Left hindlimb (tissue), 1 donor: Measurements from ENCODE around the gene DIPK1C.

Experiments used
- DNase-seq: peaks from one replicate; pipeline ENCODE4 v3.0.0-alpha.2; 2018

The DIPK1C gene

GRCh38 chr18:74450626-74451025 lies 6.5 kb downstream of the DIPK1C start:
- no peak for DNase-seq

- DNase-seq = no peak
These were observed 9.5 kb downstream of the DIPK1C start for GRCh38 chr18:74447404-74448152.

- DNase-seq = no peak
These were observed 10.3 kb downstream of the DIPK1C start for GRCh38 chr18:74446631-74447403.

GRCh38 chr18:74446178-74446577 lies 10.9 kb downstream of the DIPK1C start:
- no peak for DNase-seq

GRCh38 chr18:74445585-74445984 lies 11.5 kb downstream of the DIPK1C start:
- no peak for DNase-seq

DNA sequence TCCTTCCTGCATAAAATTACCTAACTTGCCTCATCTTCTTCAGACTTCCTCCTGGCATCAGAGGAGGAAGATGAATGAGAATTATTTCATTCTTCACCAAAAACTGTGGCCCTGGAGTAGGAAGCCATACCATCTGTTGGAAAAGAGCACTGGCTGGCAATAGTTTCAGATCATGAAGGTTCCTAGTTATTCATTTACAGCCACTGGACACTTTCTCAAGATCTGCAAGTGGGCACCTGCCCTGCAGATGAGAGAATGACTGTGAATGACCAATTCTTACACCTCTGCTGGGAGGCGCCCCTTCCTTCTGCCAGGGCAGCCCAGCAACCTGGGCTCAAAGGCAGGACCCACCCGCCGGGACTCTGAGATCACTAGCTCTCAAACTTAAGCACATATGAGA lies 13.0 kb downstream of the DIPK1C start:
- no peak for DNase-seq

DNA sequence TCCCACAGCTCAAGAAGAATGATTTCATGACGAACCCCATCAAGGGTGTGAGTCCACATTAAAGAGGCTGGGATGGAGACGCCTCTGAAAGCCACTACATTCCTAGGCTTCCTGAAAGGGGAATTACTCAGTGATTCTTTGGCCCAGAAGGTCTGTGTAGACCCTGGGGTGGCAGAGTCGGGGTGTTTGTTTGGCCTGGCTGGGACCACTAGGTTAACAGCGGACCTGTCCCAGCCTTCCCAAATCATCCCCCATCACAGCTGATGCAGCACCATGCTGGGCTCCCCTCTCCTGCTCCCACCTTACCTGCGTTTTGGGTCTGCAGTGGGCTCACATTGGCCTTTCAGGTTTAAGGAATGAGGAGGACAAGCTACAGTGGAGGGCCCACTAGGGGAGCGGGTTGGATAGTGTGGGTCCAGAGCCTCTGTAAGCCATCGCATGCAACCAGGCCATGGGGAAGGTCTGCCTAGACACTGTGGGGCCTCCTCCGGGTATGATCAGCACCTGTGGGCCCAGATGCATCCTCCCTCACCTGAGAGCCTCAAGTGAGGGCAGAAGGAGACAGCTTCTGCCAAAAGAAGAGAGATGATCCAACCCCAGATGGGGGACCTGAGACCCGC lies 16.2 kb downstream of the DIPK1C start:
- DNase-seq = no peak

DNA sequence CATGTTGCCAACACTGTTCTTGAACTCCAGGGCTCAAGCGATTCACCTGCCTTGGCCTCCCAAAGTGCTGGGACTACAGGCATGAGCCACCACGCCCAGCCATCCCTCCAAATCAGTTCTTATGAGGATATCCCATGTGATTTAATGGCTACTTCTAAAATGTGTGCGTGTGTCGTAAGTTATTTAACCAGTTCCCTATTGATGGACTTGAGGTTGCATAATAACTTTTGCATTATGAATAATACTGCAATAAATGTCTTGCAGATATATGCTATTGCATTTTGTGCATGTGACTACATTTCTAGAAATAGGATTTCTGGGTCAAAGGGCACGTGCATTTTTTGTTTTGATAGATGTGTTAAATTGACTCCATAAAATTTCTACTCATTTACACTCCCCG lies 19.0 kb downstream of the DIPK1C start:
- no peak for DNase-seq

DNA sequence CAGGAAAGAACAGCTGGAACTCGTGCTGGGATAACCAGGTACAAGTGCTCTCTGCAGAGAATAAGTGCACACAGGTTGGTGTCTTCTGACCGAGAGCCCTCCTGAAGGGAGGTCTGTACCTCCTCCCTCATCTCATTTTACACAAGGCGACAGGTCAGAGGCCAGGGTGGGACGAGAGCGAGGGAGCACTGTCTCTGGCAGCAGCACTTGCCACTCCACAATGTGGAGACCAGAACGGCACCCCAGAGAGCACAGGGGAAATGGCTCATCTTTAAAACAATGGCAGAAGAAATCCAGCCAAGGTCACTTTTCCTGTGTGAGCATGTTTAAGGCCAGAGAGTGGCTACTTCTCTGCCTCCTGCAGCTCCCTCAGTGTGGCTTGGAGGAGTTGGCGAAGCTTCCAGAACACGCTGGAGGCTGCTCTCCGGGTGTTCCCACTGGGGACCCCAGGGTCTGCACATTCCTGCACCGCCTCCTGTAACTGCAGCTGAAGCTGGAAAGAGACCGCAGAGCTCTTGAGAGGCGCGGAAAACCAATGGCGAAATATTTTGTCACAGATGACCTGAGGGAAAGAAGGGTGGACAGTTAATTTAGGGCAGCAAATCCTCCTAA lies 20.8 kb downstream of the DIPK1C start:
- DNase-seq = no peak

- no peak for DNase-seq
These were observed 21.4 kb downstream of the DIPK1C start for GRCh38 chr18:74435740-74436139.

GRCh38 chr18:74434466-74434865 lies 22.6 kb downstream of the DIPK1C start:
- DNase-seq = no peak

DNA sequence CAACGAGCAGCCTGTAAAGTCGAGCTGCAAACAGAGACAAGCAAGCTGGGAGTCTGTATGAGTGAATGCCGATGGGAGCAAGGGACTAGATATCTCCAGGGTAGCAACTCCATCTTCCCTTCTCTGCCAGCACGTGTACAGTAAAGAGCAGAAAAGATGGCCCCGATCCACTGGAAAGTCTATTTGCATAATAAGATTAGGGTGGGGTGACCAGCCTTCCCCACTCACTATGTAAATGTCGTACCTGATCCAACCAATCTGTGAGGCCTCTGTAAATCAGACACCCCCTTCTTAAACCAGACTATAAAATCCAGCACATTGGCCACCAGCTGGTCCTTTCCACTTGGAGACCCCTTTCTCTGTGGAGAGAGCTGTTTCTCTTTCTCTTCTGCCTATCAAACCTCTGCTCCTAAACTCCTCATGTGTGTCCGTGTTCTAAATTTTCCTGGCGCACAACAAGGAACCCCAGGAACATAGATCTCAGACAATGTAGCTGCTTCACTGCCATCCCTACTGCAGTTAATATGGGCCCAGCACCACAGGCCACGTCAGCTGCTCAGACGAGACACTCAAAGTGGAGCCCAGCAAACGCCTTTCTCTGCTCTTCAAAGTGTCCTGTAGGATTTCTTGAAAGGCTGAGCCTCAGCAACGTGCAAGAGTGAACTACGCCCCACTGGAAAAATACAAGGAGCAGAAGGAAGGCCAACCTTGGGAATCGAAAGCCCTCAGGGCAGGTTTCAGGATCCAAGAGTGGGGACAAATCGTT lies 26.1 kb downstream of the DIPK1C start:
- DNase-seq = no peak

- DNase-seq = no peak
These were observed 26.9 kb downstream of the DIPK1C start for GRCh38 chr18:74430231-74430630.

DNA sequence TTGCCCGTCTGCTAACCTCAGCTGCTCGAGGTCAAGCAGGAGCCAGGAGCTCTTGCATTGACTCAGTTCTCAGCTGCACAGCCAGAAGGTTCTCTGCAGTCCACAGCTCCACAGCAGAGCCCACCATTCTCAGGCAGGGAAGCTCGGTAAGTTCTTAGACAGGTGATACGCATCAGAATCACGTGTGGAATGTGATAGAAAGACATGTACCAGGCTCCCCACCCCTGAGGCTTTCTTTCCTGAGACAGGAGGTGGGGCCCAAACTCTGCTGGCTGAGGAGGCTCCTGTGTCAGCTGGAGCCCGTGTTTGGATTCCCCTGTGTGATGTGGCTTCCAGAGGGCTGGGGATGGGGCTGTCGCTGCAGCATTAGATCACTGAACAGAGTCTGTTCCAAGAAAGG lies 28.0 kb downstream of the DIPK1C start:
- DNase-seq = no peak

- DNase-seq = no peak
These were observed 29.5 kb downstream of the DIPK1C start for GRCh38 chr18:74427442-74428112.

GRCh38 chr18:74425876-74426275 lies 31.2 kb downstream of the DIPK1C start:
- no peak for DNase-seq

DNA sequence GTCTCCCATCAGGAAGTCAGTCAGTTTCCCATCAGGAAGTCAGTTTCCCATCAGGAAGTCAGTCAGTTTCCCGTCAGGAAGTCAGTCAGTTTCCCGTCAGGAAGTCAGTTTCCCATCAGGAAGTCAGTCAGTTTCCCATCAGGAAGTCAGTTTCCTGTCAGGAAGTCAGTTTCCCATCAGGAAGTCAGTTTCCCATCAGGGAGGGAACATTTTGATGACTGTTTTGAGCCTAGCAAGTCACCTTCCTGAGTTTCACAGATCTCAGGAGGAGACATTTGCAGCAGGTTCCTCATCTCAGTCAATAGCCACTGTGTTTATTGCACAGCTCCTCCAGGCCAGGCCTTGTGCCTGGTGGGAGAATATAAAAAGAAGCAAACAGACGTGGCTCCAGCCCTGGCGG lies 31.9 kb downstream of the DIPK1C start:
- DNase-seq = no peak

DNA sequence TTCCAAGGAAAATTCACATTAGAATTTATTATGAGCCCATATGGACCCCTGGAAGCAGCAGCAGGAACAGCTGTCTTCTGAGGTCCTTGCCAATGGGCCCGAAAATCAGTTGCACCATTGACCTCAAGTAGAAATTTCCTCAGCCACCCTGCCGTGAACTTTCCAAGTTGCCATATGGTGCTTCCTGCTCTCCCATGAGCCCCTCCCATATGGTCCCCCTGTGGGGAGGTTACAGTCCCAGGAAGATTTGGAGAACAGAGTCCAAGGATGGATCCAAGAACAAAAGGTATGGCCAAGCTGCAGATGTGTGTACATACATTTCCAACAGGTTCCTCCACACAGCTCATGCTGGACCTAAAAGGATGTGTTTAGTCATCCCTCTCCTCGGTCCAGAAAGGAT lies 34.6 kb downstream of the DIPK1C start:
- no peak for DNase-seq

- DNase-seq = no peak
These were observed 36.2 kb downstream of the DIPK1C start for GRCh38 chr18:74420926-74421325.

DNA sequence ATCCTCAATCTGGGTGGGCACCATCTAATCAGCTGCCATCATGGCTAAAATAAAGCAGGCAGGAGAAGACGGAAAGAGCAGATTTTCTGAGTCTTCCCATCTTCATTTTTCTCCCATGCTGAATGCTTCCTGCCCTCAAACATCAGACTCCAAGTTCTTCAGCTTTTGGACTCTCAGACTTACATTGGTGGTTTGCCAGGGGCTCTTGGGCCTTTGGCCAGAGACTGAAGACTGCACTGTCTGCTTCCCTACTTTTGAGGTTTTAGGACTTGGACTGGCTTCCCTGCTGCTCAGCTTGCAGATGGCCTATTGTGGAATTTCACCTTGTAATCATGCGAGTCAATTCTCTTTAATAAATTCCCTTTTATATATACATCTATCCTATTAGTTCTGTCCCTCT lies 36.6 kb downstream of the DIPK1C start:
- DNase-seq = peak; percentile 67

DNA sequence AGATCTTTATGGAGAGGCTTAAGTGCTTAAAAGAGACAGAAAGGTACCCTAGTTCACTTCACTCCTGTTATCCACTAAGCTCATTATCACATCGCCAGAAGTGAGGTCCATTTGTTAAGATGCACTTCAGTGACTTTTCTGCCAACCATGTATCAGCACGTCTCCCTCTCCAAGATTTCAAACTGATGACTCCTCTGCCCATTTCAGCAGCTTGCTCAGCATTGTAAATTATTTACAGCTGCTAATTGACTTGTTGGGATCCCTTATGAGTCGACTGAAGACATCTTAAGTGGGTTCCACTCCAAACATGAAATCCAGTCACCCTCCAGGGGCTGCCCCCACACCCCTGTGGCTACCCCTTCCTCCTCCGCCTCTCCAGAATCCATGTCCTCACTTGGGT lies 37.3 kb downstream of the DIPK1C start:
- no peak for DNase-seq

GRCh38 chr18:74418023-74418422 lies 39.1 kb downstream of the DIPK1C start:
- DNase-seq = no peak
